ENCODE measurements around the gene ALG13. TPM values are rescaled to one million over a fixed set of nuclear protein-coding genes. Genes with fewer than 3 reads are reported as not detected.

Gene ALG13
- total RNA-seq (2022; extraction: Qiagen RNA extraction; ENCODE audit: low read depth) = 52.3 to 66.8 TPM (median 60.1 TPM) in 5 replicates

GRCh38 chrX:111680988-111681779 is at the start of gene ALG13:
Gene ALG13 (plus strand): TSS chrX:111681170. CDS start chrX:111681219, 49 bp downstream.

Other genes with a start within 250 kb of the ALG13 start
- gene SERTM2, start 169.5 kb upstream of the ALG13 start, total RNA-seq (2022; extraction: Qiagen RNA extraction; ENCODE audit: low read depth) = not detected in 5 replicates
- not detected in 5 replicates for gene TRPC5OS, start 195.0 kb downstream of the ALG13 start, total RNA-seq (2022; extraction: Qiagen RNA extraction; ENCODE audit: low read depth)

Measured in A549 treated with RU486 at 1 μM for 4 hours (cell line).